Colonic mucosa (tissue), 4 donors: Measurements from ENCODE around the gene OSM. TPM values are rescaled to one million over a fixed set of nuclear protein-coding genes. Genes with fewer than 3 reads are reported as not detected.

ENCODE experiments used
- DNase-seq: peaks from one replicate; pipeline ENCODE4 v3.0.0-alpha.2; 2020
- H3K27ac ChIP-seq: fragments of 200-600 bp; one replicate; pipeline ENCODE4 v1.8.0; 2021
- H3K27me3 ChIP-seq: fragments of 200-600 bp; one replicate; pipeline ENCODE4 v1.8.0; 2021
- H3K36me3 ChIP-seq: fragments of 200-600 bp; one replicate; pipeline ENCODE4 v1.8.0; 2021
- H3K4me1 ChIP-seq: fragments of 200-600 bp; one replicate; pipeline ENCODE4 v1.8.0; 2021; ENCODE audit warnings: mild to moderate bottlenecking
- H3K4me3 ChIP-seq: fragments of 200-600 bp; one replicate; pipeline ENCODE4 v1.8.0; 2021
- H3K9ac ChIP-seq, 2 donors: one replicate each; pipeline ENCODE4 v1.7.0; 2013; ENCODE audit warnings: control low read depth in 2 of 2, low read depth in 2 of 2, low read length in 2 of 2
- H3K9me3 ChIP-seq: fragments of 200-600 bp; one replicate; pipeline ENCODE4 v1.8.0; 2021
- CTCF ChIP-seq: fragments of 200-600 bp; IDR thresholded peaks from one replicate; pipeline ENCODE4 v1.8.0; 2022; ENCODE audit warnings: antibody characterized with exemption, mild to moderate bottlenecking
- intact Hi-C: fragments of 100-400 bp; cut with DNase I; formaldehyde crosslinking; loops from one replicate; pipeline ENCODE4 v1.14.1; 2022
- total RNA-seq, 2 donors: library from RNA; stranded (reverse); fragmentation: NEBNext Ultra II Directional in 1 of 2; extraction: Animal tissue kit (Norgen Biotek cat#: 25700) in 1 of 2; gene quantifications; one replicate each; pipeline ENCODE4 v1.2.1, GENCODE V29; 2021
- donor health status: healthy.
- donor health status: DM: no; HTN: no; CAD: no.
- donor health status: DM: no; HTN: no; CAD: no.

OSM gene
- total RNA-seq, 2 donors from 2014 or later = 0.21 to 0.44 TPM

- H3K27ac ChIP-seq = no peak overlapping the region
- H3K9ac ChIP-seq = no peak overlapping the region
- intact Hi-C loops = no loop called here
- no peak overlapping the region for H3K4me3 ChIP-seq
- DNase-seq = no peak
- no peak for TF ChIP-seq CTCF
- no peaks in the 10 kb centered on the region for H3K9me3 ChIP-seq
- peaks cover 13% of the 10 kb centered on the region for H3K4me1 ChIP-seq
- peaks cover 7% of the 10 kb centered on the region for H3K36me3 ChIP-seq
- no peaks in the 10 kb centered on the region for H3K27me3 ChIP-seq
These were observed 25.7 kb upstream of the OSM start for GRCh38 chr22:30292069-30292970.

- Histone ChIP-seq H3K9ac (peak overlapping the region in 1 of 2 donors; percentile 28), H3K36me3 (peaks cover 7% of the 10 kb centered on the region), H3K27ac (peak overlapping the region; percentile 58), H3K4me1 (peaks cover 13% of the 10 kb centered on the region), H3K9me3 (no peaks in the 10 kb centered on the region), H3K4me3 (no peak overlapping the region), H3K27me3 (no peaks in the 10 kb centered on the region)
- intact Hi-C loops = no loop called here
- DNase-seq = peak; percentile 70
- TF ChIP-seq CTCF = no peak
These were observed 24.6 kb upstream of the OSM start for GRCh38 chr22:30291058-30291892.

GRCh38 chr22:30290342-30291057 lies 23.8 kb upstream of the OSM start:
- peak overlapping the region; percentile 58 for H3K27ac ChIP-seq
- no peaks in the 10 kb centered on the region for H3K9me3 ChIP-seq
- H3K4me1 ChIP-seq = peaks cover 13% of the 10 kb centered on the region
- H3K36me3 ChIP-seq = peaks cover 7% of the 10 kb centered on the region
- TF ChIP-seq CTCF = no peak
- no peaks in the 10 kb centered on the region for H3K27me3 ChIP-seq
- intact Hi-C loops = no loop called here
- no peak for DNase-seq
- H3K9ac ChIP-seq = peak overlapping the region; percentile 55 to 60
- peak overlapping the region; percentile 91 for H3K4me3 ChIP-seq

GRCh38 chr22:30289980-30290313 lies 23.3 kb upstream of the OSM start:
- DNase-seq = no peak
- no peak for TF ChIP-seq CTCF
- H3K36me3 ChIP-seq = peaks cover 7% of the 10 kb centered on the region
- H3K9me3 ChIP-seq = no peaks in the 10 kb centered on the region
- H3K4me1 ChIP-seq = peaks cover 13% of the 10 kb centered on the region
- H3K27ac ChIP-seq = peak overlapping the region; percentile 58
- H3K27me3 ChIP-seq = no peaks in the 10 kb centered on the region
- H3K9ac ChIP-seq = peak overlapping the region; percentile 55 to 60
- H3K4me3 ChIP-seq = peak overlapping the region; percentile 91
- intact Hi-C loops = loop anchor here (2.0 kb wide), 1 partner anchor 67 kb away; the partner anchor contains the start of genes CCDC157 and SF3A1
